Inflammatory macrophage treated with lipopolysaccharide for 1 hour (primary cell): ENCODE measurements around the gene MT3.

Experiments
- DNase-seq, 2 donors: peaks; one replicate each; pipeline ENCODE4 v3.0.0-alpha.2; 2020 to 2022

The MT3 gene

DNA sequence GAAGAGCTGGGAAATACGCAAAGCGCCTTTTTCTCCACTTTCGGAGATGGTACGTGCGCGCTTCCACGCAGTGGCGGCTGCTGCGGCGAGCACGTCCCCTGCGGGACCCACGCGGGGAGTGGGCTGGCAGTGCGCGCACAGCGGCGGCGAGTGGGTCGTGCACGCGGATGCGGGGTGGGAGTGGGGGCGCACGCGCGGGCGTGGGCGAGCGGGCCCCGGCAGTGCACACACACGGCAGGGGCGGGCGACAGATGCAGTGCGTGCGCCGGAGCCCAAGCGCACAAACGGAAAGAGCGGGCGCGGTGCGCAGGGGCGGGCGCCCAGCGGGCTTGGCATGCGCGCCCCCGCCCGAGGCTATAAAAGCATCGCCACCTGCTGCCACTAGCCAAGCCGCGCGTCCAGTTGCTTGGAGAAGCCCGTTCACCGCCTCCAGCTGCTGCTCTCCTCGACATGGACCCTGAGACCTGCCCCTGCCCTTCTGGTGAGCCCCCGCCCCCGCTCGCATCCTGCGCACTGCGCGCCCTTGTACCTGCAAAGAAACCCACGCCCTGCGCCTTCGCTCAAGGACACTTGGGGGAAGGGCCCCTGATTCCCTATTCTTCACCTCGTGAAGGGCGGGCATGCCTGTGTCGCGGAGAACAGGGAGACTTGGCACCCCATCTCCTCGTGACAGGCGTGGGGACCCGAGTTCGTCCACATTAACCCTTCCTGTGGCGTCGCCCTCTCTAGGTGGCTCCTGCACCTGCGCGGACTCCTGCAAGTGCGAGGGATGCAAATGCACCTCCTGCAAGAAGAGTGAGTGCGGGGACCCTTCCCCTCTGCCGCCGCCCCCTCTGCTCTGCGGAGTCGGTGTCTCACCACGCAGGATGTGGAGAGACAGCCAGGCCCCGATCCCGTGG is at the start of gene MT3:
MT3 (plus strand) TSS at position 388 of the 899 bp plus-strand sequence; CDS start at position 451, 63 bp downstream.
- DNase-seq = no peak

DNA sequence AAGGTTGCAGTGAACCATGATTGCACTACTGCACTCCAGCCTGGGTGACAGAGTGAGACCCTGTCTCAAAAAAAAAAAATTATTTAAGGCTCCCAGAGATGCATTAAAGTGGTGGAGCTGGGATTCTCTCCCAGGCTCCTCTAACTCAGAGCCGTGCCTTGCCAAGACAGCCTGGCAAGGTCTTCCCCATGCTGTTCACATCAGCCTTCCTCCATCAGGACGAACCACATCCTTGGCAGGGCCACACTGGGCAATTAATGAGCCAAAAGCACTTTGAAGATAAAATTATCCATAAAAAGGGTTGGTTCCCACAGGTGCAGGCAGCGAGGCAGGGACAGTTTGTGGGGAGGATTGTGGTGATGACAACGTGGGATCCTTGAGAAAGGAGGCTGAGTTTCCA is 49.7 kb upstream of the MT3 start:
- no peak for DNase-seq

DNA sequence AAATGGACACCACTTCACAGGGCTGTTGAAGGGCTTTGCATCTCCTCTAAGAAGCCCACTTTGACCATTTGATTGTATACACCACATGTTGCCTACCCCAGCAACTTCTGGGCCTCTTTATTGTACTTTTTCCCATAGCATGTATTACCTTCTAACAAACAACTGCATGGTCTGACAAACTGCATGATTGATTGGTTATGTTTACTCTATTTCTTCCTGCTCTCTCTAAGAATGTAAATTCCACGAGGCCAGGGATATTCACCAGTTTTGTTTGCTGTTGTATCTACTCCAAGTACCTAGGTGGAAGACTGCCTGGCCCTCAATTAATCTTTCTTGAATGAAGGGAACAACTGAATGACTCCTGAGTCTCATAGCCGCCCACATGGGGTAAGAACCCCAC is 47.3 kb upstream of the MT3 start:
- DNase-seq = no peak

DNA sequence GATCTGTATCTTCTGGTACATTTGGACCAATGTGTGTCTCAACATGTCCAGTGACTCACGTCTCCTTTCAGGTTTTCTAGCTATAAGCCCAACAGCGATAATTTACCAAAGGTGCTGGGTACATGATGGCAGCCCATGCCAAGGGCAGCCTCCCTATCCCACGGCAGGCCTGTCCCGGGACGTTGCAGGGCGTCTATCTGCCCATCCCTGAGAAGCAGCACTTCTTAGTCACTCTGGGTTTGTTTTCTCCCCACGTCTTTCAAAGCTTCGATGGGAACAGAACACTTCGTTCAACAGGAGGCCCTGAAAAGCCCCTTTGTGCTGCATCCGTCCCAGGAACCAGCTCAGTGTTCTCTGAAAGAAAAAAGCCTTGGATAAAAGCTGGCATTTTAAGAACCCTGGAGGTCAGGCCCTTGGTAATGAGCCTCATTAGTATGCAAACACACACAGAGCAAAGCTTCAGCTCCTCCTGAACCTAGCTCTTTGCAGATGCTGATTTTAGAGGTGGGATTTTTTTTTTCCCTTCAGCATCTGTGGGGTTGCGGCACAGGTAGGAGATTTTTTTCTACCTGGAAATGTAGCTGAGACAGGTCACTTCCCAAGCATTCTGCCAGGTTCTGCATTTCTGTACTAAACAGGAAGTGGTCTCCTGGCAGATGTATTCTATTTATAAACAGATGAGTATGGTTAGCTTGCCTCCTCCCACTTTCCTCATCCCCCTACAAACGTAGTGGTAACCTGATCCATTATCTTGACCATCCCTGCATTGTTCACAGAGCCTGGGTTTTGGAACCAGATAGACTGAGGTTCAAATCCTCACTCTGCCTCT is 42.0 kb upstream of the MT3 start:
- no peak for DNase-seq

DNA sequence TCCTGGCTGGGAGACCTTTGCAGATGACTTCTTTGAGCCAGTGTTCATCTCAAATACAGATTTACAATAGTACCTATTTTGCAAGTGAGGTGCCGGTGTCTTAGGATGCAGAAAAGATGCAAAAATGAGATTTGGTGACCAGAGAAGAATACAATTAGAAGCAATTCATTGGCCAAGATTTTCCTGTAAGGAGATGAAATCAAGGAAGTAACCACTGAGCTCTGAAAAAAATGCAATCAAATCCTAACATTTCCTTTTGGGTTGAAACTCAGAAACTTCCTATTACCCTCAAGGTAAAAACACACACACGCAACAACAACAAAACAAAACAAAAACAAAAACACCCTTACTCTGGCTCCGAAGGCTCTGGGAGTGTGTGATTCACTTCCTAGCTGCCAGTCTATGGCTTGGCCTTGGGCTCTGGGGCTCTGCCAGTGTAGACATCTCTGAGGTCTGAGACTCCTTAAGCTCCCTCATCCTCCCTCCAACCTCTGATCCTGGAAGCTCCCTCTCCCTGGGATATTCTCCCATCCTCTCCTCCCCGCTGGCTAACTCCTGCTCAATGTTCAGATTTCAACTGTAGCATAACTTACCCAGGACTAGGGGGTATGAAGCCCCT is 41.3 kb upstream of the MT3 start:
- no peak for DNase-seq

DNA sequence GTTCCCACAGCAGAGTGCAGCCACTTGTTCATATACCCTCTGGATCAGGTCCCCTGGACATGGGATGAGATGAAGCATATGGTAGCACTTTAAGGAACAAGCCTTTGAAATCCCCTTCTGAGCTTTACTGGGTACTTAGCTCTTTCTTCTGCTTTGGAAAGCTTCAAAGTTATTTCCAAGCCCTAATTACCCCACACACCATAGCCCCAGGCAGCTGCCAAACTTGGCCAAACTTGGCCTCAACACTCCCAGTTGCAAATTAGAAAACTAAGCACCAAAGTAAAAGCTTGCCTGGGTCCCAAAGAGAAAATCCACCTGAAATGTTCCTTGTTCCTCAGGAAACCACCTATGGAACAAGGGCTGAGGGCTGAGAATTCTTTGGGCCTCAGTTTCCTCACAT is 40.2 kb upstream of the MT3 start:
- no peak for DNase-seq

DNA sequence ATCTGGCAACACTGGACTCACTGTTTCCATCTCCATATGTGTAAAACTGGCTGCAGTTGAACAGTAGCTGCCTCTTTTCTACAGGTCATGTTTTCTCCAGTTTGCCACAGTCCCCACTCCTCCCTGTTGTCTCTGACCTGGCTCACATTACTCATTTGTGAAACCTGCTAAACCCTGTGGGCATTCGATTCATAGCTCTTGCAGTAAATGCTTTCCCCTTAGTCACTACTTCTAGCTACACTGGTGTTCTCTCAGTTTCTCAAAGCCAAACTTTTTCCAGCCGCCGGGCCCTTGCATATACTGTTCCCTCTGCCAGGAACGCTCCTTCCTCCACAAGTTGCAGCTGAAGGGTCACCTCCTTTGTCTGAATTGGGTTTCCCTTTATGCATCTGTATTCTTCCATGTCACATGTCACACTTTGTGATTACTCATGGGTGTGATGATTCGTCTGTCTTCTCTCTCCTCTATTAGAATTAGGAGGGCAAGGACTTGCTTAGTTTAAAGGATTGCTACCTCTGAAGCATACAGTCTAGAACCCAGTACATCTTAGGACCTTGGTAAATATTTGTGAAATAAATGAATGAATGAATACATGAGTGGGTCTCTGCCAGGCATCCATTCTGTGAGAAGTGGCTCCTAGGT is 39.5 kb upstream of the MT3 start:
- DNase-seq = no peak

DNA sequence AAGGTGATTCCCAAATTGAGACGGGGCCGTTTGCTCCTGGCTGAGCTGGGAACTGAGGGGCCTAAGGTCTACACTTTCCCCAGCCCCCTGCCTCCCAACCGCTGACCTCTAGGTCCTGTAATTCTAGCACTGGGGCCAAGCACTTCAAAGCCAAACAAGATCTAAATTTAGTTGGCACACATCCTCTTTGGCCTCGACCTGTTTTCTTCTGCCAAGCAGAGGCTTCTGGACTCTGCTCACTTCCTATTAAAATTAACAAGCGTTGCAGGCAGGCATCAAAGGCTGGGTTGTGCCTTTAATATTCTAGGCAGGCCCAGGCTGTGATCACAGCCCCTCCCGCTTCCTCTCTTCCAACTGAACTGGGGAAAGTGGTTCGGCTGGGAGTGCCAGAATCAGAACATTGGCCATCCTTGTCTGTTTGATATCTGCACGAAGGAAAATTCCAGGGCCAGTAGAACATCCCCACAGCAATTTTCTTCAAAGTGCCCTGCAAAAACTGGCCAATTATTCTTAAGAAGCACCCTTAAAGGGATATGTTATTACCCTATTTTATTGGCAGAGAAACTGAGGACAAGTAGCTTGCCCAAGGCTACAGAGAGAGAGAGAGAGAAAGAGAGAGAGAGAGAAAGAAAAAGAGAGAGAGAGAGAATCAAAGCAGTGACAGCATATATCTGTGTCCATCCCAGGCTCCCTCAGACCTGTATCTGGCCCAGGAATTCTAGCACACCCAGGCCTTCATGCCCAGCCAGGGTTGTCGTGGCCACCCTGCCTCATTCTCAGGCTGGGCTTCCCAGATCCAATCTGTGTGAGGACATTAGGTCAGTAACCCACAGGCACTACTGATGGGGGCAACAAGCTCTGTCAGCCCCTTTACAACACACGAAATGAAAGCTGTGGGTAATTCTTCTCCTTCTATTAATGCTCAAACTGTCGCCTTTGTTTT is 37.3 kb upstream of the MT3 start:
- DNase-seq = no peak

DNA sequence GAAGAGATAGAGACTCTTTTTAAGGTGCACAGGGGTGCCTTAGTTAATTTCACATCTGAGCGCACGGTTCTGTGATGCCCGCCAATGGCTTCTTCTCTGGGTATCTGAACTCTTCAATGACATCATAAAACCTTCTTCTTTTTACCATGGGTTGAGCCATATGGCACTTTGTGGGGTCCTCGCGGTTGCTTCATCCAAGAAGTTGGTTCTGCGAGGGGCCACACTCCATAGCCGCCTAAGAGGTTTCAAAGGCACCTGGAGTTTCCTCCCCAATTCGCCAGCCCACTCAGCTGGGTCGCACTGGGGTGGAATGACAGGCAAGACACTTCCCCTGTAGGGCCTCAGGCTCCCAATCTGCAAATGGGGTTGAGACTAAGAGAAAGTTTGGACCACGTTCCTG is 34.9 kb upstream of the MT3 start:
- DNase-seq = no peak

DNA sequence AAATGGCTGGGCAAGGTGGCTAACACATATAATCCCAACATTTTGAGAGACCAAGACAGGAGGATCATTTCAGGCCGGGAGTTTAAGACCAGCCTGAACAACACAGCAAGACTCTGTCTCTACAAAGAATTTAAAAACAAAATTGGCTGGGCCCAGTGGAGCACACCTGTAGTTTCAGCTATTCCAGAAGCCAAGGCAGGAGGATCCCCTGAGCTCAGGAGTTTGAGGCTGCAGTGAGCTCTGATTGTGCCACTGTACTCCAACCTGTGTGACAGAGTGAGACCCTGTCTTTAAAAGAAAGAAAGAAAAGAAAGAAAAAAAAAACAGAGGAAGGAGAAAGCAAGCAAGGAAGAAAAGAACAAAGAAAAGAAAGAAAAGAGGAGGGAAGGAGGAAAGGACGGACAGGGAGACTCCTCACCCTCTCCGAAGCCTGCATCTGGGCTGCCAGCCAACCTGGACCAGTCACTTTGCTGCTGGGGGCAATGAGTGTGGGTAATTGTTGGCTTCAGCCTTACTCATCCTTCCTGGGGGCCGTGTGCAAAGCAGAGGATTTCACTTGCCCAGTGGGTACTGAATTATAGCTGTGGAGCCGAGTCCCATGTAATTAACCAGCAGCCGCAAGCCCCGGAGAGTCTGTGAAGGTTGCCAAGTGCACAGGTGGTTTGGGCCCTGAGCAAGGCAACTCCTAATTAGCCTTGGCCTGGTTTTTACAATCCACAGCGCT is 31.1 kb upstream of the MT3 start:
- no peak for DNase-seq

DNA sequence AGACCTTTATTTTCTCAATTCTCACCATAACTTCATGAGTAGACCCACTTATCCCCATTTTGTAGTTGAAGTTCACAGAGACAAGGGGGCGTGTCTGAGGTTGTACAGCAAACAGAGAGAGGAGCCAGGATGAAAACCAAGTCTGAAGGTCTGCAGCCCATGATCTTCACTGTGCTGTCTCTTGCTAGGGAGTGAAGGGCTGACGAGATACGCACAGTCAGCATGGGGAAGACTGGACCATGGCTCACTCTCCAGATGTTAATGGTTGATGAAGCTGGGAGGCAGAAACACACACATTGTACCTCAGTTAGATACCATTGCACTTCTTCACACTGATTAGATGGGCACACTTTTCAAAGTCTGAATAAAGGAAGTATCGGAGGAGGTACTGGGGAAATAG is 30.2 kb upstream of the MT3 start:
- no peak for DNase-seq

DNA sequence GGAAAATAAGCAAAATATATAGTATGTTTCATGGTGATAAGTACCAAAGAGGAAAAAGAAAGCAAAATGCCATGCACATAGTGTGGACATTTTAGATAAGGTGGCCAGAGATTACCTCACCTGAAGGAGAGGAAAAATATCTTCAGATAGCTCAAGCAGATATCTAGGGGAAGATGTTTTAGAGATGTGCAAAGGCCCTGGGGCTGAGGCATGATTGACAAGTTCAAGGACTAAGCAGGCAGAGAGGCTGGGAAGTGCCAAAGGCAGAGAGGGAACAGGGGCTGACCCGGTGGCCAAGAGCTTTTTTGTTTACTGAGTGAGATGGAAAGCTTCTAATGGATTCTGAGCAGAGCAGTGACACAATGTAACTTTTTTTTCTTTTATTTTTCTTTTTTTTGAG is 28.9 kb upstream of the MT3 start:
- no peak for DNase-seq

DNA sequence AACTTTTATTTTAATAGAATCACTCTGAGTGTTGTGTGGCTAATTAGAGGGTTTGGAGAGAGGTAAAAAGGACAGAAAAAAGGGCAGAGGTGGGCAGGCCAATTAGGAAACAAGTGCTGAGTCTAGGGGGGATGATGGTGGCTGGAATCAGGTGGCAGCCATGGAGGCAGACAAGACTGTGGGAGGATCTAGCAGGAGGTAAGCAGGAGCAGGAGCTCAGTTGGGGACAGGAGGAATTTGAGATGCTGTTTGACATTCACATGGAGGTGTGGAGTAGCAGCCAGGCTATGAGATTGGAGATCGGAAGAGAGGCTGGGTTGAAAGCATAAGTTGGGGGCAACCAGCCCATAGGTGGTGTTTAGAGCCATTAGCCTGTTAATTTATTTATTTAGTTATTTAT is 28.2 kb upstream of the MT3 start:
- DNase-seq = no peak

DNA sequence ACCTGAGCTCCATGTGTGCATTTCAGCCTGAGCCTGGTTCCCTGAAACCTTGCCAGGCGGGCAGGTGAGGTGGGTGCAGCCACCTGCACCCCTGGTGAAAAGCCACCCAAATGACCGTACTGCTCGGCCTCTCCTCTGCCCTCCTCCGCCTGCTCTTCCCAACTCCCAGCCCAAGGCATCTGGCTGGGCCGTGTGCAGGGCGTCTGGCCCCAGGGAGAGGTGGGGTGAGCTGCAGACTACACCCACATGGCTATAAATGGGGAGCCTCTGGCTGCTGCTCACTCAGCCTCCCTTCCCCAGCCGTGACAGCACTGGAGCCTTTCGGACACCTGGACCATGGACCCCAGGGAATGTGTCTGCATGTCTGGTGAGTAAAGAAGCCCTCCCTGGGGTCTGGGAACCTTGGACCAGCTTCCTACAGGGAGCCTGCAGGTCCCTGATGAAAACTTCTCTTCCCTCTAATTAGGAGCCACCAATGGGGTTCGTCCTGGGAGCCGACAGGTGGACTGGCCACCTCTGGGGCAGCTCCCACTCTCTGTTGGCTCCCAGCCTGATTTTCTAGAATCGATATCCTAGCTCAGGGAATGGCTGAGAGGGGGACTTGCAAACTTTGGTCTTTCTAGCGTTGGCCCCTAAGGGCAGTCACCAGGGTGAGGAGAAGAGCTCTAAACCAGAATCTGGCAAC is 24.4 kb upstream of the MT3 start, which contains the start of gene MT4:
MT4 (plus strand) TSS at position 281 of the 685 bp plus-strand sequence; CDS start at position 337, 56 bp downstream.
- DNase-seq = no peak

DNA sequence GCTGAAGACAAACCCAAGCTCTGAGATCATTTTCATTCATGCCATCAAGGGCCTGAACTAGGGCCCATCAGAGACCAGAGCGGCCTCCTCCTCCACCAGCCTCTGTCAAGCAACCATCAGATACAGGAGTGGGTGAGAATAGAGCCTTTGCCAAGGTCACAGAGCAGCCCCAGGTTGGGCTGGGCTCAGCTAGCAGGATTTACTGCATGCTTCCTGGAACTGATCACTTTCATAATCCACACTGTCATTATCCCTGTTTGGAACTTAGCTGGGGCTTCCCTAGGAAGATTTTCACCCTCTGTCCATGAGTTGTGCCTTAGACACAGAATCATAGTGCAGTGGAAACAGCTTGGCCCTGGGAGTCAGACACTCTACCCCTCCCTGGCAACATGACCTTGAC is 19.4 kb upstream of the MT3 start:
- no peak for DNase-seq

DNA sequence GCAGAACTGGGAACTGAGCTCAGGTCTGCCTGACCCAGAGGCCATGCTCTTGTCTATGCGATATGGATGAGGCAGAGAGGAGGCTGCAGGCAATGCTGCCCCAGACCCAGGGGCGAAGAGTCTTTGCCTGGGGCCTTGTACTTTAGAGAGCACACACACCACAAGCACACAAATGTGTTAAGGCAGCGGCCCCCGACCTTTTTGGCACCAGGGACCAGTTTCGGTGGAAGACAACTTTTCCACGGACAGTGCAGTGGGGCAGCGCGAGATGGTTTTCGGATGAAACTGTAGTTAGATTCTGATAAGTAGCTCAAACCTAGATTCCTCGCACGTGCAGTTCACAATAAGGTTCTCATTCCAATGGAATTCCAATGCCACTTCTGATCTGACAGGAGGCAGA is 17.8 kb upstream of the MT3 start:
- DNase-seq = no peak

DNA sequence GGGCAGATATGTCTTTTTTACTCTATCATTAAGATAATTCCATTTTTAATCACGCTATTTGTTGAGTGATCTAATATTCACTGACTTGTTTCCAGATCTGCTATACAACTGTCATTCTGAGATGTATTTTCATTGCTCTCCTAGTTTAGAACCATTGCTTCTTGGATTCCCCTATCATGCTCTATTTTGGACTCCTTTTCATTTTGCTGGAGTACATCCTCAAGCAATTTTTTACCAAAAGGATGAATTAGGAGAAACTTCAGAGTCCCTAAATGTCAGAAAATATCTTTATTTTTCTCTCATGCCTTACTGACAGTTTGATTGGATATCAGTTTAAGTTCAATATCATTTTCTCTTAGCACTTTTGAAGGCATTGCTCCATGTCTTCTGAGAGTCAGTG is 14.7 kb upstream of the MT3 start:
- no peak for DNase-seq

DNA sequence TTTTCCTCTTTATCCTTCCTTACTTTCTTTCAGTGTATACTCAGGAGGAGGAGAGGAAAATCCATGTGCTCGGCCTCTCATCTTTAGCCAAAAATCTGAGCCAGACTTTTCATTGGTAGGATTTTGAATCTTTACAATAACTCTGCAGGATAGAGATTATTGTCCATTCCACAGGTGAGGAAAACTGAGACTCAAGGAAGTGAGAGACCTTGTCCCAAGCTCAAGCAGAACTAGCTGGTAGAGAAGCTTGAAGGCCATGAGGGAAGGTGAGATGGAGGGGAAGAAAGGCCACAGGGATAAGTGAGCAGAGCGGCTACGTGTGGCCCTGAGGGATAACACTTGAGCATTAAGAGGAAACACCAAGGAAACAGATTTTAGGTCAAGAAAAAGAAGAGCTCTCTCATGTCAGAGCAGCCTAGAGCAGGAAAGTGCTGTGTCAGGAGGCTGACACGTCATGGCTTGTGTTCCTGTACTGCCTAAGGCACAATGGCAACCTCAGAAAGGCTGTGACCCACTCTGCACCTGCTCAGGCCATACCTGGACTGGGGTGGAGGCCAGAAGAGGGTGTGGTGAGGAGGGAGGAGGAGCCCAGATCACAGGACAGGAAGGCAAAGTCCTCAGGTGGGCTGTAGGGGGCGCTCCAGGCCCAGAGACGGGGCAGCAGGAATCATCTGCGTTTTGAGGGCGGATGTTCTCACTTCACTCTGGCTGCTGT is 12.6 kb upstream of the MT3 start:
- peak; percentile 60 to 80 for DNase-seq

DNA sequence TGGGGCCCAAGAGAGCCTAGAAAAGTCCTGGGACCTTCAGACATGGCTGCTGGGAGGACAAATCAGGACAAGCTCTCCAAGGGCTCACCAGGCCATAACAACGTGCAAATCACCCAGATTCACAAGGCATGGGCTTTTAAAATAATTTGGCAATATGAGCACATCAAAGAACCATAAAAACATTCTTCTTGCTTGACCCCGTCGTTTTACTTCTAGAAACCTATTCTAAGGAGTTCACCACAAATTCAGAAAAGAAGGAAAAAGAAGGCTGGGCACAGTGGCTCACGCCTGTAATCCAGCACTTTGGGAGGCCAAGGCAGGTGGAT is 12.1 kb upstream of the MT3 start:
- no peak for DNase-seq
